GM18858 (cell line): ENCODE measurements around the gene GRHL1.
"Not testable (repeated sequence)": the region's sequence is repeated elsewhere in the genome, so short reads cannot be mapped to it uniquely, and the experiment has no call there.

ENCODE experiments used
- ATAC-seq: cut with Tn5 transposase; IDR thresholded peaks from one replicate; pipeline ENCODE4 v1.9.1; 2021; ENCODE audit not compliant: unreplicated experiment

GRHL1 gene

DNA sequence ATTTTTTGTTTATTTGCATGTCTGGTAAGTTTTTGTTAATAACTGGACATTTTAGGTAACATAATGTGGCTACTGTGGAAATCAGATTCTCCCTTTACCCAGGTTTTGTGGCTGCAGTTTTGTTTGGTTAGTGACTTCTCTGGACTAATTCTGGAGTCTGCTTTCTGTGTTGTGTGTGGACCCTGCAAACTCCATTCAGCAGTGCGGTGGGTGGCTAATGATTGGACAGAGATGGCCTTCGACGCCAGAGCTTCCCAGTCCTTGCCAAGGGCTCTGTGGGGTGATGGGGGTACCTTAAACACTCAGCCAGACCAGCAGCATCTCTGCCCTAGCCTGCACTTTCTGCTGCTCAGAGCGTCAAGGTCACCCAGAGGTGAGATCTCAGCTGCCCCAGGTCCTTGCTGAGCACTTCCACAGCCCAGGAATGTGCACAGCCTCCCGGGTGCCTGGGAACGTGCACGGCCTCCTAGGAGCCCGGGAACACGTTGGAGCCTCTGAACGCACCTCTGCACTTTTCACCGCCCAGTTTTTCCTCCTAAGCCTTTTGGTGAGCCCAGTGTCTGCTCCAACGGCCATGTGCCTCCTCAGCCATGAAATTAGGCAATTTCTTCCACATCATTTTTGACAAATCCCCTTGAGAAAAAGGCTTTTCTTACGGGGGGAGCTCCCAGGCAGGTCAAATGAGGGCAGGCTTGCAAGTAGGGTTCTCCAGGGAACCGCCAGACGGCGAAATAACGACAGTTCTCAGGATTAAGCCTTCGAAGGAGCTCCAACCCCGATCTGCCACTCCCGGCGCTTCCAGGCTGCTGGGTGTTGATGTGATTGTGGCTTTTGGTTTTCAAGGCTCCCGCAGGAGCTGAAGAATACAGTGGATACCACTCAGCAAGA is 56.7 kb downstream of the GRHL1 start:
- ATAC-seq: no peak

- no peak for ATAC-seq
These were observed 57.3 kb downstream of the GRHL1 start for GRCh38 chr2:10008809-10009176.

- no peak for ATAC-seq
These were observed 57.8 kb downstream of the GRHL1 start for GRCh38 chr2:10009271-10009810.

- ATAC-seq: no peak
These were observed 58.6 kb downstream of the GRHL1 start for GRCh38 chr2:10009811-10010781.

GRCh38 chr2:10010861-10011605 is 59.5 kb downstream of the GRHL1 start:
- ATAC-seq: not testable (repeated sequence)

- not testable (repeated sequence) for ATAC-seq
These were observed 60.3 kb downstream of the GRHL1 start for GRCh38 chr2:10011606-10012325.

DNA sequence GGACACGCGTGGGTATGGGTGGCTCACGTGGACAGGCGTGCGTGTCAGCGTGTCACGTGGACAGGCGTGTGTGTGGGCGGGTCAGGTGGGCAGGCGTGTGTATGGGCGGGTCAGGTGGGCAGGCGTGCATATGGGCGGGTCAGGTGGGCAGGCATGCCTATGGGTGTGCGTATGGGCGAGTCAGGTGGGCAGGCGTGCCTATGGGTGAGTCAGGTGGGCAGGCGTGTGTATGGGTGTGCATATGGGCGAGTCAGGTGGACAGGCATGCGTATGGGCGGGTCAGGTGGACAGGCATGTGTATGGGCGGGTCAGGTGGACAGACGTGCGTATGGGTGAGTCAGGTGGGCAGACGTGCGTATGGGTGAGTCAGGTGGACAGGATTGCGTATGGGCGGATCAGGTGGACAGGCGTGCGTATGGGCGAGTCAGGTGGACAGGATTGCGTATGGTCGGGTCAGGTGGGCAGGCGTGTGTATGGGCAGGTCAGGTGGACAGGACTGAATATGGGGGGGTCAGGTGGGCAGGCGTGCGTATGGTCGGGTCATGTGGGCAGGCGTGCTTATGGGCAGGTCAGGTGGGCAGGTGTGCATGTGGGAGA is 61.0 kb downstream of the GRHL1 start:
- not testable (repeated sequence) for ATAC-seq

- ATAC-seq: no peak
These were observed 61.5 kb downstream of the GRHL1 start for GRCh38 chr2:10012963-10013461.

GRCh38 chr2:10013651-10014417 is 62.3 kb downstream of the GRHL1 start:
- not testable (repeated sequence) for ATAC-seq

GRCh38 chr2:10014418-10015190 is 63.1 kb downstream of the GRHL1 start:
- ATAC-seq: no peak

- ATAC-seq: not testable (repeated sequence)
These were observed 64.0 kb downstream of the GRHL1 start for GRCh38 chr2:10015376-10015989.

DNA sequence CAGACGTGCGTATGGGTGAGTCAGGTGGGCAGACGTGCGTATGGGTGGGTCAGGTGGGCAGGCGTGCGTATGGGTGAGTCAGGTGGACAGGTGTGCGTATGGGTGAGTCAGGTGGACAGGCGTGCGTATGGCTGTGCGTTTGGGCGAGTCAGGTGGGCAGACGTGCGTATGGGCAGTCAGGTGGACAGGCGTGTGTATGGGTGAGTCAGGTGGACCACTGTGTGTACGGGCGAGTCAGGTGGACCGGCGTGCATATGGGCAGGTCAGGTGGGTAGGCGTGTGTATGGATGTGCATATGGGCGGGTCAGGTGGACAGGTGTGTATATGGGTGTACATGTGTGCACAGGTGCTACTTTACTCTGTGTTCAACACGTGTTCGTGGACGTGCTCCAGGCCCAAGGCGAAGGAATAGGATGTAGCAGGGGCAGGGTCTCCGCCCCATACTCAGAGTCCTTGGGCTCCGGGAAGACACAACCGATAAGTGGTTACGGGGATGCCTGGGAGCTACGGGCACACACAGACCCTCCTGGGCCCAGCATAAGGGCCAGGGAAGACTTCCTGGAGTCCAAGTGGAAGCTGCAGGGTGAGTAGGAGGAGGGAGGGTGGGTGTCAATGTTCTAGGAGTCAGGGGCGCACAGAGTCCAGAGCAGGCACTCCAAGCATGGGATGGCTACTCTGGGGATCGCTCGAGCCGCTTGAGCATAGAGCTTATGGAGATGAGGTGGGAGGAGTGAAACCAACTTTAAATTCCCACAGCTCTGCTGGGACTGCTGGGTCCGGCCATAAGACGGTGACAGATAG is 64.7 kb downstream of the GRHL1 start:
- ATAC-seq: no peak

DNA sequence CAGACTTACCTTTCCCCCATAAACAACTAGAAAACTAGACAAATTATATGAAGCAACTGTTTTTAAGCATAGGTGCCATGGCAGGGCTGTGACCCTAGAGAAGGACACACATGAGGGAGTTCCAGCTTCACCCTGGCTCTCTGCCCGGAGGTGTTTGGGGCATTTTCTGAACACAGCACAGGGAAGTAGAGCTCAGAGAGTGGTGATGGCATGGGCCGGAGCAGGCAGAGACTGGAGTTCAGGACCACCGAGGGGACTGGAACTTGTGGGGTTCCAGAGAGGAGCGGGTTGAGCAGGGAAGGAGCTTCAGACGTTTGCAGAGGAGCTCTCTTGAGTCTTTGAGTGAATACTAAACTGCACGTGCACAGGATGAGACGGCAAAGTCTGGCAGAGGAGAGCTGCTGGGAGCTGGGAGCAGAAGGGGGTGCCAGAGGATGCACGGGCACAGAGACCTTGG is 65.3 kb downstream of the GRHL1 start:
- no peak for ATAC-seq

DNA sequence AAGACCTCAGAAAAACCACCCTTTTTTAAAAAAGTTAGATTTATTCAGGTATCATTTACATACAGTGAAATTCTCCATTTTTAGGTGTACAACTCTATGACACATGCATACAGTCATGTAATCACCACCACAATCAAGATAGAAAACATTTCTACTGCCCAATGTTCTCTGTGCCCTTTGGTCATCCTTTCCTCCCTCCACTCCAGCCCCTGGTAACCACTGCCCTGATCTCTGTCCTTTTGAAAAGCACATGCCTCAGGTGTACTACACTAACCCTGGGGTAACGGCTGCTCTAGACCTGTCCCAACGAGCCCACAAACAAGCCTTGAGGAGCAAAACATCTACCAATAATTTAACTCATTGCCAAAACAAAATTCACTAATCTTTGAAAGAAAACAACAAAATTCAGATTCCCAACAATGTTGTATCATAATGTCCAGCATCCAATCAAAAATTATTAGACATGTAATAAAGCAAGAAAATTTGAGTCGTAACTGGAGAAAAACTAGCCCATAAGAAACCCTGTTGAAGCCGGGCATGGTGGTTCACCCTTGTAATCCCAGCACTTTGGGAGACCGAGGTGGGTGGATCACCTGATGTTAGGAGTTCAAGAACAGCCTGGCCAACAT is 65.9 kb downstream of the GRHL1 start:
- no peak for ATAC-seq

DNA sequence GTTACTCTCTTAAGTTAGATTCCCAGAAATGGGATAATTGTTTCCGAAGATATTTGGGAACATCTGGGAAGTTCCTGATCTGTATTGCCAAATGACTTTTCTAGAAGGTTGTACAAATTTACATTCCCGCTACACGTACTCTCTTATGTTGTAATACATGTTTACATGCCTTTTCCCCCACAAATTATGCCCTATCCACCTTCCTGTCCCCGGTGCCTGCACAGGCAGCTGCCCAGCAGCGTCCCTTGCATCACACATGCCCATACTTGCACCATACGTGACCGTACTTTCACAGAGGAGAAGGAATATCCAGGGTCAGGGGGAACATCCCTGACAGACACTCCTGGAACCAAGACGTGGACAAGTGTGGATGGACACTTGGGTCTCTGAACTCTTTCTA is 67.7 kb downstream of the GRHL1 start:
- no peak for ATAC-seq
